ENCODE results near the gene SORCS3.

Gene SORCS3

DNA sequence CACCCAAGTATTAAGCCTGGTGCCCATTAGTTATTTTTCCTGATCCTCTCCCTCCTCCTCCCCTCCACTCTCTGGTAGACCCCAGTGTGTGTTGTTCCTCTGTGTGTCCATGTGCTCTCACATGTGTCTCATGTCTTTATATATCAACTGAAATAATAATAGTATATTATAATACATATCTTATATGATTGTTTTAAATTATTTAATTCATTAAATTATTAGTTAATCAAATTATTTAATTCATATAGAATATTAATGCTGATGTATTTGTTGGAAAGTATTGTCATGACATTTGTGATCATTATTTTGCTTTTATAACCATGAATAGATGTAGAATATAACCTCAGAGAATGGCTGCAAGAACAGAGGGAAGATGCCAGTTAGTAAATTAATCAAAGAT is 647.5 kb downstream of the SORCS3 start:
- no peak for FAIRE-seq
- no peak for DNase-seq (ENCODE audit: insufficient read length, low spot score)

DNA sequence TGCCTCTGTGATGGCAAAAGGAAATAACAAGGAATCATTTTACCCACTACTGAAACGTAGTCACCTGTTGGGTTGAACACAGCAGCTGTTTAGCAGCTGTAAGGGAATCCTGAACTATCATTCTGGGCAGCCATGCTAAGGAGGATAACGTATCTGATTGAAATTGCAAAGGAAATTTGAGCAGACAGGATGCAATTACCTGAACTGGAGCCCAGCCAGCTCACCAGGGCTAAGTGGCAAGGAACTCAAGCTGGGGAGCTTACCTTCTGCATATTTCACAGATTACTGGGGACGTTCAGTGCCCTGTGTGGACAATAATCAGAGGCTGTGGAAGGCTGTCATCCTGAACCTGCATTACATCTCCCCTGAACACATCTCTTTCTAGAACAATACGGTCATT is 650.5 kb downstream of the SORCS3 start:
- DNase-seq (ENCODE audit: insufficient read length, low spot score) (no peak), FAIRE-seq (no peak)

DNA sequence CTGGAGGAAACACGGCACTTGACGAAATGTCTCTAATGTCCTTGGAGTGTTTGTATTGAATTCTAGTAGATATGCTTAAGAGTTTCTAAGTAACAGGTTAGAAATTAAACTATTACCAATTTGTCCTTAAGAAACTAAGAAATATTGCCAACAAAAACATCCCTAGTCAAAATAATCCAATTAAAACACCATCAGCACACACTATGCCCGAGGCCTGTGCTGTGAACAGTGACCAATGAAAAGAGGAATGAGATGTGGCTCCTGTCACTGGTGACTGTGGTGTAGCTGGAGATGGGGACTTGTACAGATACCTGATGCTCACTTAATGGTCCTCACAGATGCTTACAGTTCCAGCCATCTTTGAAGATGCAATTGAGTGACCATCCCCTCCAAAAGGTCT is 651.1 kb downstream of the SORCS3 start:
- FAIRE-seq, result no peak

More for the DNA sequence above, 651.1 kb downstream of the SORCS3 start:
- DNase-seq (ENCODE audit: insufficient read length, low spot score), result no peak
